Stomach (tissue), 9 donors: Measurements from ENCODE around the gene SEPTIN1. TPM values are rescaled to one million over a fixed set of nuclear protein-coding genes. Genes with fewer than 3 reads are reported as not detected.
A peak's percentile ranks its signal among the peaks of the same experiment; 100 is the strongest.
"Not testable (repeated sequence)": the region's sequence is repeated elsewhere in the genome, so short reads cannot be mapped to it uniquely, and the experiment has no call there.

Source experiments
- DNase-seq, 2 donors: peaks; one replicate each; pipeline versions ENCODE4 v3.0.0 to v3.0.0-alpha.2; 2013 to 2019
- H3K27ac ChIP-seq, 5 donors: fragments of 200-600 bp in 4 of 5; sonication (generic) in 4 of 5; one replicate each; pipeline ENCODE4 v1.5.1; 2013 to 2019; ENCODE audit warnings: mild to moderate bottlenecking in 1 of 5, moderate library complexity in 1 of 5
- H3K27me3 ChIP-seq, 3 donors: fragments of 200-600 bp; sonication (generic); one replicate each; pipeline ENCODE4 v1.5.1; 2017 to 2019; ENCODE audit warnings: mixed run types in 1 of 3
- H3K36me3 ChIP-seq, 4 donors: fragments of 200-600 bp; sonication (generic); 1 replicate in 3 of 4; 2 replicates in 1 of 4; pipeline ENCODE4 v1.5.1; 2016 to 2019
- H3K4me1 ChIP-seq, 4 donors: fragments of 200-600 bp; sonication (generic); one replicate each; pipeline ENCODE4 v1.5.1; 2016 to 2019
- H3K4me3 ChIP-seq, 4 donors: fragments of 200-600 bp; sonication (generic) in 3 of 4; one replicate each; pipeline ENCODE4 v1.5.1; 2016 to 2019; ENCODE audit warnings: mild to moderate bottlenecking in 1 of 4
- H3K9me3 ChIP-seq, 4 donors: fragments of 200-600 bp; sonication (generic); one replicate each; pipeline ENCODE4 v1.5.1; 2016 to 2019
- EP300 ChIP-seq: sonication (generic); formaldehyde crosslinking; IDR thresholded peaks from one replicate; pipeline ENCODE4 v1.6.1; 2017; ENCODE audit warnings: antibody characterized with exemption
- POLR2A ChIP-seq, 4 donors: fragments of 450-650 bp; IDR thresholded peaks; one replicate each; pipeline ENCODE4 v1.6.1; 2016; ENCODE audit warnings: antibody characterized with exemption in 4 of 4, control low read depth in 2 of 4, mild to moderate bottlenecking in 1 of 4, moderate library complexity in 1 of 4
- POLR2AphosphoS5 ChIP-seq, 3 donors: sonication (generic); formaldehyde crosslinking; IDR thresholded peaks; one replicate each; pipeline ENCODE4 v1.6.1; 2016; ENCODE audit warnings: antibody characterized with exemption in 3 of 3
- WGBS, 5 donors: extraction: QIAGEN DNeasy Blood & Tissue Kit in 3 of 5; methylation state at CpG; one replicate each; pipeline versions ENCODE4 v1.1.5 to v1.1.7; 2013 to 2018; 5-methylcytosine and 5-hydroxymethylcytosine counted together
- intact Hi-C: fragments of 100-400 bp; cut with DNase I; formaldehyde crosslinking; loops from one replicate; pipeline ENCODE4 v1.15.1; 2023; ENCODE audit warnings: low total_unique reads
- polyA plus RNA-seq, 3 donors: library from polyadenylated mRNA; stranded (reverse); fragments of 200-250 nt; gene quantifications; one replicate each; pipeline ENCODE4 v1.2.3, GENCODE V29; 2013
- small RNA-seq, 4 donors: library from RNA; depleted of rRNA; stranded (forward); fragments of <200 nt; gene quantifications; one replicate each; pipeline ENCODE3, GENCODE V24; 2016
- total RNA-seq, 5 donors: library from RNA; depleted of rRNA; stranded (reverse); fragments of >200 nt; gene quantifications; one replicate each; pipeline versions ENCODE4 v1.1.0 to v1.2.3, GENCODE V29; 2014 to 2016
- TF ChIP-seq, protein P1 (sequence below), 7 experiments: fragments of 450-650 bp in 4 of 7; fragments of 200-600 bp in 3 of 7; sonication (generic) in 3 of 7; IDR thresholded peaks; one replicate each; pipeline ENCODE4 v1.5.1; 2016 to 2019; ENCODE audit warnings: antibody characterized with exemption in 7 of 7, control low read depth in 2 of 7, mild to moderate bottlenecking in 1 of 7
- donor health status: healthy with polysubstance abuse.
- donor health status: Bipolar disorder and iron deficiency.
- donor health status: healthy.

The SEPTIN1 gene
- total and polyA plus RNA-seq, 8 donors, result 0.72 to 10.5 (median 5.3) TPM; not detected in 1

DNA sequence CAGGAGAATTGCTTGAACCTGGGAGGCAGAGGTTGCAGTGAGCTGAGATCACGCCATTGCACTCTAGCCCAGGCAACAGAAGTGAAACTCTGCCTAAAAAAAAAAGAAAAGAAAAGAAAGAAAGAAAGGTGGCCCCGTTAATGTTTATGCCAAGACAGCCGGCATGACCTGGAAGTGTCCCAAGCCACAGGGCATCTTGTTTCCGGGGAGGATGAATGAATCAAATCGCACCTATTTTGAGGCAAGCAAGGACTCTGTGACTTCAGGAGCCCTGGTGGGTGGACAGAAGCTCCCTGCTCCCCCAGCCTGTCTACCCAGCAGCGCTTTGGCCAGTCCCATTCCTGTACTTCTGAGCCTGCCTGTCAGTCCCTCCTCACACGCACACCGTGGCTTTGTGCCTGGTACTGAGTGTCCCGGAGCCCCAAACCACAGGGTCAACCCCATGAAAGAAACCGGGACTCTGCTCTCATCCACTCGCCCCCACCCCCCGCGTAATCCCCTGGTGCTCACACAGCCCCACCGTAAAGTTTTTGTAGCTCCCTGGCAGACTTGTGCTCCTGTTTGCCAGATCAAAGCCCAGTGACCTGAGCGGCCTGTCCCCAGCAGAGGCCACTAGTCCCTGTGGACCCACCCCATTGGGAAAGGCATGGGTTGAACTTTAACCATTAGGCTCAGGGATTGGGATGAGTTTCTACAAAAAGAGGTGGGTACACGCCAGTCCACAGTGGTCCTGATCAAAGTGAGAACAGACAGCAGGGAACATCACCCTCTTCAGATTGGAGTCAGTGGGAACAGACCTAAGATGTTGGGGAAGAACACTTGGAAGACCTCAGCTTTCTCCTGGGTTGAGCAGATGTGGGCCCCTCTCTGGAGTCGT lies 46.5 kb downstream of the SEPTIN1 start:
- peak overlapping the region; percentile 94 to 98 (median 98) for H3K27ac ChIP-seq
- 25 to 44% (median 35%) methylated on average over 15 to 17 of the region's 17 CpGs for WGBS, 5 donors
- peak overlapping the region; percentile 45 to 85 (median 72) for H3K4me3 ChIP-seq

DNA sequence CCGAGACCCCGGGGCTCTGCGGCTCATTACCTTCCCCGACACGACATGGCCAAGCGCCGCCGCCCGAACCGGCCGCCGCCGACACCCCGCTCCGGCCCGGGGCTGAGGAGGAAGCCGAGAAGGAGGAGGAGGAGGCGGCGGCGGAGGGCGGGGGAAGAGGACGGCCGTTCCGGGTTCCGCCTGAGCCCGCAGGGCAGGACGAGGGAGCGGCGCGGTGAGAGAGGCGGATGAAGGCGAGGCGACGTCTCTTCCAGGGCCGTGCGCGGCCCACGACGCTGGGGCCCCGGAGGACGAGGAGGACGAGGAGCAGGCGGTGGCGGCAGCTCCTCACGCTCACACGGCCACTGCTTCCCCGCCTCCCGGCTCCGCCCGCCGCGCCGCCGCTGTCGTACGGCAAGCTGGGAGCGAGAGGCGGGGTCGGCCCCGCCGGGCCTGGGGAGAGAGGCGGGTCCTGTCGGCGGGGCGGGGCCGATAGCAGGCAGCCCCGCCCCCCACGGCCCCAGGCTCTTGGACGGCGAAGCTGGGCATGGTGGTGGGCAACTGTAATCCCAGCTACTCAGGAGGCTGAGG lies 47.2 kb downstream of the SEPTIN1 start:
- 0 to 1% (median 0%) methylated on average over 33 to 70 of the region's 70 CpGs for WGBS, 5 donors

More for the DNA sequence above, 46.5 kb downstream of the SEPTIN1 start:
- H3K36me3 ChIP-seq, result no peaks in the 10 kb centered on the region
- peak in 1 of 2 donors; percentile 50 for DNase-seq
- no peaks in the 10 kb centered on the region for H3K27me3 ChIP-seq
- H3K9me3 ChIP-seq, result no peaks in the 10 kb centered on the region
- intact Hi-C loops, result no loop called here
- no peak for TF ChIP-seq POLR2AphosphoS5 (IDR thresholded peaks at IDR 0.05)
- no peak for TF ChIP-seq EP300
- no peak for TF ChIP-seq POLR2A (IDR thresholded peaks at IDR 0.05)
- TF ChIP-seq, protein P1, sequence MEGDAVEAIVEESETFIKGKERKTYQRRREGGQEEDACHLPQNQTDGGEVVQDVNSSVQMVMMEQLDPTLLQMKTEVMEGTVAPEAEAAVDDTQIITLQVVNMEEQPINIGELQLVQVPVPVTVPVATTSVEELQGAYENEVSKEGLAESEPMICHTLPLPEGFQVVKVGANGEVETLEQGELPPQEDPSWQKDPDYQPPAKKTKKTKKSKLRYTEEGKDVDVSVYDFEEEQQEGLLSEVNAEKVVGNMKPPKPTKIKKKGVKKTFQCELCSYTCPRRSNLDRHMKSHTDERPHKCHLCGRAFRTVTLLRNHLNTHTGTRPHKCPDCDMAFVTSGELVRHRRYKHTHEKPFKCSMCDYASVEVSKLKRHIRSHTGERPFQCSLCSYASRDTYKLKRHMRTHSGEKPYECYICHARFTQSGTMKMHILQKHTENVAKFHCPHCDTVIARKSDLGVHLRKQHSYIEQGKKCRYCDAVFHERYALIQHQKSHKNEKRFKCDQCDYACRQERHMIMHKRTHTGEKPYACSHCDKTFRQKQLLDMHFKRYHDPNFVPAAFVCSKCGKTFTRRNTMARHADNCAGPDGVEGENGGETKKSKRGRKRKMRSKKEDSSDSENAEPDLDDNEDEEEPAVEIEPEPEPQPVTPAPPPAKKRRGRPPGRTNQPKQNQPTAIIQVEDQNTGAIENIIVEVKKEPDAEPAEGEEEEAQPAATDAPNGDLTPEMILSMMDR (IDR thresholded peaks at IDR 0.05), result no peak
- H3K4me1 ChIP-seq, result peaks cover 6 to 13% (median 9%) of the 10 kb centered on the region in 4 donors

DNA sequence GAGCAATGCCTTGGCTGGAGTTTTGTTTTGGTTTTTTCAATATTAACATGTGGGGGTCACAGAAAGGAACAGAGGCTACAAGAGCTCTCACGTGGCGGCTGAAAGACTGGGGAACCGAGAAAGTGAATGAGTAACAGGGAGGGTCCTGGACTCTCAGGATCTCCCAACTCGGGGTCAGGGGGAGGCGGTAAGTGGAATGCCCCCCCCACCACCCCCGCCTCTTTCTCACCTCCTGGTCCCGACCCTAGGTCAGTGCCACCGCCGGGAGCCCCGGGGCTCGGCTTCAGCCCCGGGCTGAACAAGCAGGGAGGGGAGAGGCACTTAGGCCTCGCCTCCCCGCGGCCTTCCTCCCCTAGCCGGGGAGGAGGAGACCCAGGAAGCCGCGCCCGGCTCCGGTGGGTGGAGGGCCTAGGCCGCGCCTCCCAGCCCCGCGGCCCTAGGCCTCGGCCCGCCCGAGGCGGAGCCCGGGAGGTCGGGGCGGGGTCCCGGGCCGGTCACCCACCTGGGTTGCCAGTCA lies 47.8 kb downstream of the SEPTIN1 start:
- H3K36me3 ChIP-seq, H3K9me3 ChIP-seq, H3K27me3 ChIP-seq, intact Hi-C loops: not testable (repeated sequence)
- DNase-seq, result peak; percentile 88 to 93
- Histone ChIP-seq H3K27ac (peak overlapping the region; percentile 94 to 98 (median 98)), H3K4me1 (peaks cover 6 to 13% (median 9%) of the 10 kb centered on the region in 4 donors), H3K4me3 (peak overlapping the region; percentile 45 to 85 (median 72))
- WGBS, 5 donors, result 0 to 2% (median 1%) methylated on average over 5 to 22 of the region's 33 CpGs

More for the DNA sequence above, 47.2 kb downstream of the SEPTIN1 start:
- peaks cover 6 to 13% (median 9%) of the 10 kb centered on the region in 4 donors for H3K4me1 ChIP-seq
- H3K27me3 ChIP-seq, H3K36me3 ChIP-seq, intact Hi-C loops, H3K9me3 ChIP-seq: not testable (repeated sequence)
- peak in 2 of 3 donors; percentile 33 to 69 for TF ChIP-seq POLR2AphosphoS5 (IDR thresholded peaks at IDR 0.05)
- H3K4me3 ChIP-seq, result peak overlapping the region; percentile 45 to 85 (median 72)
- peak; percentile 90 to 93 for DNase-seq
- peak overlapping the region; percentile 94 to 98 (median 98) for H3K27ac ChIP-seq

Small RNA genes lying within 50 kb of the gene (small RNA-seq; reads per million reads assigned to genes)
- 0 to 0.31 (median 0) reads per million in 4 donors for gene RF00406

Other genes with a start within 250 kb of the SEPTIN1 start
- gene CORO1A, start 199.0 kb downstream of the SEPTIN1 start, total RNA-seq, result 10 to 100 TPM; 13.0 to 30.3 (median 18.7) TPM
- gene CORO1A, start 199.0 kb downstream of the SEPTIN1 start, polyA plus RNA-seq, result 10 to 100 TPM; 34.2 to 42.5 (median 37.3) TPM
- 100 to 1,000 TPM in 2 of 5 donors, 10 to 100 TPM in 2, not detected in 1; 21.3 to 415 (median 168) TPM for gene BOLA2B, start 188.9 kb downstream of the SEPTIN1 start, total RNA-seq
- 100 to 1,000 TPM; 281 to 322 (median 321) TPM for gene BOLA2B, start 188.9 kb downstream of the SEPTIN1 start, polyA plus RNA-seq
- 10 to 100 TPM in 3 of 5 donors, 1 to 10 TPM in 2; 2.3 to 86.9 (median 19.0) TPM for gene SLX1A, start 188.7 kb downstream of the SEPTIN1 start, total RNA-seq
- gene SLX1A, start 188.7 kb downstream of the SEPTIN1 start, polyA plus RNA-seq, result 10 to 100 TPM; 80.8 to 86.0 (median 84.2) TPM
- 100 to 1,000 TPM in 1 of 5 donors, 10 to 100 TPM in 3, 1 to 10 TPM in 1; 4.2 to 118 (median 63.6) TPM for gene SULT1A3, start 183.3 kb downstream of the SEPTIN1 start, total RNA-seq
- gene SULT1A3, start 183.3 kb downstream of the SEPTIN1 start, polyA plus RNA-seq, result 10 to 100 TPM; 23.8 to 53.2 (median 42.2) TPM
- gene NPIPB13, start 134.1 kb downstream of the SEPTIN1 start, total RNA-seq, result 1 to 10 TPM in 4 of 5 donors, not detected in 1; 1.6 to 6.4 (median 3.0) TPM
- gene NPIPB13, start 134.1 kb downstream of the SEPTIN1 start, polyA plus RNA-seq, result 1 to 10 TPM; 1.7 to 5.5 (median 2.6) TPM
- 10 to 100 TPM in 4 of 5 donors, 1 to 10 TPM in 1; 8.8 to 30.8 (median 18.3) TPM for gene CD2BP2, start 27.3 kb downstream of the SEPTIN1 start, total RNA-seq
- gene CD2BP2, start 27.3 kb downstream of the SEPTIN1 start, polyA plus RNA-seq, result 10 to 100 TPM; 37.1 to 45.2 (median 41.4) TPM
- gene TBC1D10B, start 12.1 kb downstream of the SEPTIN1 start, total RNA-seq, result 10 to 100 TPM; 25.1 to 89.2 (median 33.2) TPM
- gene TBC1D10B, start 12.1 kb downstream of the SEPTIN1 start, polyA plus RNA-seq, result 10 to 100 TPM; 20.5 to 25.0 (median 22.0) TPM
- not detected for gene MYL11, start 7.8 kb downstream of the SEPTIN1 start, total RNA-seq
- 1 to 10 TPM in 2 of 3 donors, not detected in 1; 1.6 to 4.7 TPM for gene MYL11, start 7.8 kb downstream of the SEPTIN1 start, polyA plus RNA-seq
- 10 to 100 TPM in 1 of 5 donors, 1 to 10 TPM in 4; 4.0 to 33.6 (median 5.4) TPM for gene ZNF48, start 12.9 kb upstream of the SEPTIN1 start, total RNA-seq
- gene ZNF48, start 12.9 kb upstream of the SEPTIN1 start, polyA plus RNA-seq, result 1 to 10 TPM; 3.9 to 5.5 (median 4.6) TPM
- 10 to 100 TPM in 2 of 5 donors, 1 to 10 TPM in 3; 1.2 to 28.7 (median 6.7) TPM for gene ZNF771, start 25.0 kb upstream of the SEPTIN1 start, total RNA-seq
- gene ZNF771, start 25.0 kb upstream of the SEPTIN1 start, polyA plus RNA-seq, result 10 to 100 TPM in 1 of 3 donors, 1 to 10 TPM in 2; 3.4 to 11.0 (median 6.5) TPM
- gene DCTPP1, start 47.5 kb upstream of the SEPTIN1 start, total RNA-seq, result 10 to 100 TPM in 4 of 5 donors, not detected in 1; 15.5 to 47.8 (median 27.1) TPM
- 10 to 100 TPM; 28.0 to 50.2 (median 50.1) TPM for gene DCTPP1, start 47.5 kb upstream of the SEPTIN1 start, polyA plus RNA-seq
- gene SEPHS2, start 63.3 kb upstream of the SEPTIN1 start, total RNA-seq, result 100 to 1,000 TPM in 1 of 5 donors, 10 to 100 TPM in 4; 30.7 to 167 (median 41.4) TPM
- 10 to 100 TPM; 36.8 to 66.1 (median 61.1) TPM for gene SEPHS2, start 63.3 kb upstream of the SEPTIN1 start, polyA plus RNA-seq
- gene ITGAL, start 90.2 kb upstream of the SEPTIN1 start, total RNA-seq, result 100 to 1,000 TPM in 1 of 5 donors, 10 to 100 TPM in 2, 1 to 10 TPM in 2; 5.8 to 256 (median 11.3) TPM
- gene ITGAL, start 90.2 kb upstream of the SEPTIN1 start, polyA plus RNA-seq, result 1 to 10 TPM; 1.2 to 4.3 (median 1.2) TPM
- 10 to 100 TPM; 11.9 to 75.0 (median 30.0) TPM for gene ZNF768, start 144.0 kb upstream of the SEPTIN1 start, total RNA-seq
- gene ZNF768, start 144.0 kb upstream of the SEPTIN1 start, polyA plus RNA-seq, result 10 to 100 TPM; 27.0 to 33.2 (median 32.7) TPM
- 10 to 100 TPM; 10.3 to 18.7 (median 12.9) TPM for gene ZNF747, start 152.3 kb upstream of the SEPTIN1 start, total RNA-seq
- 1 to 10 TPM; 6.2 to 7.8 (median 7.3) TPM for gene ZNF747, start 152.3 kb upstream of the SEPTIN1 start, polyA plus RNA-seq
- 100 to 1,000 TPM in 1 of 5 donors, 10 to 100 TPM in 3, 1 to 10 TPM in 1; 3.5 to 107 (median 13.4) TPM for gene ZNF764, start 175.8 kb upstream of the SEPTIN1 start, total RNA-seq
- 1 to 10 TPM; 3.9 to 7.8 (median 6.8) TPM for gene ZNF764, start 175.8 kb upstream of the SEPTIN1 start, polyA plus RNA-seq
- gene ZNF688, start 189.2 kb upstream of the SEPTIN1 start, total RNA-seq, result 100 to 1,000 TPM in 1 of 5 donors, 10 to 100 TPM in 3, 1 to 10 TPM in 1; 9.4 to 123 (median 18.3) TPM
- gene ZNF688, start 189.2 kb upstream of the SEPTIN1 start, polyA plus RNA-seq, result 10 to 100 TPM; 25.2 to 26.1 (median 25.3) TPM
- gene ZNF785, start 203.1 kb upstream of the SEPTIN1 start, total RNA-seq, result 10 to 100 TPM in 3 of 5 donors, 1 to 10 TPM in 2; 7.8 to 49.0 (median 10.3) TPM
- 1 to 10 TPM; 3.8 to 5.4 (median 4.6) TPM for gene ZNF785, start 203.1 kb upstream of the SEPTIN1 start, polyA plus RNA-seq
- 10 to 100 TPM in 2 of 5 donors, 1 to 10 TPM in 2, under 1 TPM in 1; 0.58 to 86.4 (median 7.1) TPM for gene ZNF689, start 227.8 kb upstream of the SEPTIN1 start, total RNA-seq
- 1 to 10 TPM; 2.0 to 4.4 (median 3.1) TPM for gene ZNF689, start 227.8 kb upstream of the SEPTIN1 start, polyA plus RNA-seq